Astrocyte (in vitro differentiated cells and primary cell): ENCODE results near the gene NKAIN2. TPM values are rescaled to one million over a fixed set of nuclear protein-coding genes. Genes with fewer than 3 reads are reported as not detected.

Experiments used
- DNase-seq: peaks from one replicate; pipeline ENCODE4 v3.0.0-alpha.2; 2010; ENCODE audit warnings: low read depth
- FAIRE-seq: peaks from 2 replicates; lab custom pipeline; 2011; peaks lifted over from hg19 to GRCh38; lab: Jason Lieb, UNC
- H2AFZ ChIP-seq: 2 replicates; pipeline ENCODE4 v1.6.0; 2012; ENCODE audit warnings: low read depth, low read length, inconsistent platforms
- H3K27ac ChIP-seq: 2 replicates; pipeline ENCODE4 v1.5.1; 2011; ENCODE audit warnings: low read depth, low read length, inconsistent platforms
- H3K27me3 ChIP-seq: 2 replicates; pipeline ENCODE4 v1.6.0; 2011; ENCODE audit warnings: low read length, inconsistent platforms; ENCODE audit not compliant: insufficient read depth
- H3K36me3 ChIP-seq: 2 replicates; pipeline ENCODE4 v1.5.1; 2011; ENCODE audit warnings: low read length, inconsistent platforms; ENCODE audit not compliant: insufficient read depth
- H3K4me1 ChIP-seq: 2 replicates; pipeline ENCODE4 v1.5.1; 2011; ENCODE audit warnings: low read length, inconsistent platforms; ENCODE audit not compliant: insufficient read depth
- H3K4me2 ChIP-seq: 2 replicates; pipeline ENCODE4 v1.6.0; 2012; ENCODE audit warnings: low read length, inconsistent platforms
- H3K4me3 ChIP-seq: 2 replicates; pipeline ENCODE4 v1.5.1; 2011; ENCODE audit warnings: low read depth, mild to moderate bottlenecking, low read length, inconsistent platforms; ENCODE audit not compliant: insufficient read depth
- H3K79me2 ChIP-seq: 2 replicates; pipeline ENCODE4 v1.6.0; 2012; ENCODE audit warnings: mild to moderate bottlenecking, low read length, inconsistent platforms; ENCODE audit not compliant: insufficient read depth
- H3K9ac ChIP-seq: 2 replicates; pipeline ENCODE4 v1.6.0; 2012; ENCODE audit warnings: mild to moderate bottlenecking, low read length, inconsistent platforms
- H3K9me3 ChIP-seq: 2 replicates; pipeline ENCODE4 v1.5.1; 2012; ENCODE audit warnings: low read depth, mild to moderate bottlenecking, low read length, inconsistent platforms; ENCODE audit not compliant: insufficient read depth
- H4K20me1 ChIP-seq: 2 replicates; pipeline ENCODE4 v1.6.0; 2012; ENCODE audit warnings: low read length, inconsistent platforms; ENCODE audit not compliant: insufficient read depth
- H3K27ac Mint-ChIP-seq: one replicate; pipeline ENCODE4 v1.8.0; 2021; ENCODE audit warnings: mild to moderate bottlenecking, mixed read lengths; ENCODE audit not compliant: unreplicated experiment
- H3K27me3 Mint-ChIP-seq: one replicate; pipeline ENCODE4 v1.8.0; 2021; ENCODE audit warnings: low read depth, mixed read lengths; ENCODE audit not compliant: unreplicated experiment
- H3K36me3 Mint-ChIP-seq: one replicate; pipeline ENCODE4 v1.8.0; 2021; ENCODE audit warnings: low read depth, mixed read lengths; ENCODE audit not compliant: unreplicated experiment
- H3K4me1 Mint-ChIP-seq: one replicate; pipeline ENCODE4 v1.8.0; 2021; ENCODE audit warnings: low read depth, mixed read lengths; ENCODE audit not compliant: unreplicated experiment
- H3K4me3 Mint-ChIP-seq: one replicate; pipeline ENCODE4 v1.8.0; 2021; ENCODE audit warnings: mild to moderate bottlenecking, moderate library complexity, mixed read lengths; ENCODE audit not compliant: unreplicated experiment
- H3K9me3 Mint-ChIP-seq: one replicate; pipeline ENCODE4 v1.8.0; 2021; ENCODE audit warnings: mild to moderate bottlenecking, mixed read lengths; ENCODE audit not compliant: unreplicated experiment
- CTCF ChIP-seq: IDR thresholded peaks from 2 replicates; pipeline ENCODE4 v1.5.1; 2011; ENCODE audit warnings: low read depth, mild to moderate bottlenecking, inconsistent platforms, low read length, moderate library complexity; ENCODE audit not compliant: insufficient read depth
- EZH2 ChIP-seq: IDR thresholded peaks from 2 replicates; pipeline ENCODE4 v1.6.1; 2012; ENCODE audit warnings: mild to moderate bottlenecking, low read length, inconsistent platforms; ENCODE audit not compliant: insufficient read depth
- total RNA-seq: library from RNA; stranded (reverse); gene quantifications from 2 replicates; pipeline ENCODE4 v1.2.1, GENCODE V29; 2021

The NKAIN2 gene
- total RNA-seq, 1 donor from 2014 or later = 0.07 TPM

- no peak overlapping the region for H2AFZ ChIP-seq
- no peak overlapping the region for H3K4me3 Mint-ChIP-seq
- no peaks in the 10 kb centered on the region for H3K9me3 Mint-ChIP-seq
Observed at GRCh38 chr6:123770247-123770949, 33.3 kb upstream of the NKAIN2 start.

GRCh38 chr6:123771126-123771525, 32.5 kb upstream of the NKAIN2 start:
- no peaks in the 10 kb centered on the region for H3K9me3 Mint-ChIP-seq
- H3K4me1 Mint-ChIP-seq = peaks cover 7% of the 10 kb centered on the region
- TF ChIP-seq CTCF (no peak), EZH2 (no peak)
- Histone ChIP-seq H3K9ac (no peak overlapping the region), H3K36me3 (no peaks in the 10 kb centered on the region), H3K4me3 (no peak overlapping the region), H2AFZ (no peak overlapping the region), H3K79me2 (no peaks in the 10 kb centered on the region), H3K27ac (peak overlapping the region; percentile 17), H3K4me1 (peaks cover 7% of the 10 kb centered on the region), H4K20me1 (no peaks in the 10 kb centered on the region), H3K9me3 (no peaks in the 10 kb centered on the region), H3K27me3 (no peaks in the 10 kb centered on the region), H3K4me2 (no peak overlapping the region)
- H3K27me3 Mint-ChIP-seq = no peaks in the 10 kb centered on the region
- peak; percentile 33 for DNase-seq
- H3K4me3 Mint-ChIP-seq = no peak overlapping the region
- H3K27ac Mint-ChIP-seq = no peak overlapping the region
- H3K36me3 Mint-ChIP-seq = no peaks in the 10 kb centered on the region
- no peak for FAIRE-seq

More at GRCh38 chr6:123770247-123770949, 33.3 kb upstream of the NKAIN2 start:
- Histone ChIP-seq H3K9ac (no peak overlapping the region), H3K36me3 (no peaks in the 10 kb centered on the region), H3K27me3 (no peaks in the 10 kb centered on the region), H3K79me2 (no peaks in the 10 kb centered on the region), H3K27ac (no peak overlapping the region), H3K4me2 (no peak overlapping the region), H3K4me1 (peaks cover 7% of the 10 kb centered on the region), H3K9me3 (no peaks in the 10 kb centered on the region), H3K4me3 (no peak overlapping the region), H4K20me1 (no peaks in the 10 kb centered on the region)
- FAIRE-seq = no peak
- peak; percentile 22 for DNase-seq
- Mint-ChIP-seq H3K4me1 (peaks cover 7% of the 10 kb centered on the region), H3K27ac (no peak overlapping the region), H3K36me3 (no peaks in the 10 kb centered on the region), H3K27me3 (no peaks in the 10 kb centered on the region)
- no peak for TF ChIP-seq EZH2
- no peak for TF ChIP-seq CTCF

- FAIRE-seq (no peak), DNase-seq (no peak)
- Mint-ChIP-seq H3K4me1 (no peaks in the 10 kb centered on the region), H3K27me3 (no peaks in the 10 kb centered on the region), H3K4me3 (no peak overlapping the region), H3K27ac (no peak overlapping the region), H3K9me3 (no peaks in the 10 kb centered on the region), H3K36me3 (no peaks in the 10 kb centered on the region)
- TF ChIP-seq EZH2 (no peak), CTCF (peak; percentile 13)
- no peaks in the 10 kb centered on the region for H3K4me1 ChIP-seq
- H3K79me2 ChIP-seq = no peaks in the 10 kb centered on the region
- H3K4me2 ChIP-seq = no peak overlapping the region
- no peaks in the 10 kb centered on the region for H3K27me3 ChIP-seq
- H3K9ac ChIP-seq = no peak overlapping the region
- no peak overlapping the region for H3K27ac ChIP-seq
- no peak overlapping the region for H2AFZ ChIP-seq
- no peak overlapping the region for H3K4me3 ChIP-seq
- no peaks in the 10 kb centered on the region for H3K36me3 ChIP-seq
- no peaks in the 10 kb centered on the region for H4K20me1 ChIP-seq
- no peaks in the 10 kb centered on the region for H3K9me3 ChIP-seq
Observed at GRCh38 chr6:123777563-123777962, 26.1 kb upstream of the NKAIN2 start.
